ENCODE data around the gene SFTA2.
"Not testable (repeated sequence)": the region's sequence is repeated elsewhere in the genome, so short reads cannot be mapped to it uniquely, and the experiment has no call there.

SFTA2 gene

DNA sequence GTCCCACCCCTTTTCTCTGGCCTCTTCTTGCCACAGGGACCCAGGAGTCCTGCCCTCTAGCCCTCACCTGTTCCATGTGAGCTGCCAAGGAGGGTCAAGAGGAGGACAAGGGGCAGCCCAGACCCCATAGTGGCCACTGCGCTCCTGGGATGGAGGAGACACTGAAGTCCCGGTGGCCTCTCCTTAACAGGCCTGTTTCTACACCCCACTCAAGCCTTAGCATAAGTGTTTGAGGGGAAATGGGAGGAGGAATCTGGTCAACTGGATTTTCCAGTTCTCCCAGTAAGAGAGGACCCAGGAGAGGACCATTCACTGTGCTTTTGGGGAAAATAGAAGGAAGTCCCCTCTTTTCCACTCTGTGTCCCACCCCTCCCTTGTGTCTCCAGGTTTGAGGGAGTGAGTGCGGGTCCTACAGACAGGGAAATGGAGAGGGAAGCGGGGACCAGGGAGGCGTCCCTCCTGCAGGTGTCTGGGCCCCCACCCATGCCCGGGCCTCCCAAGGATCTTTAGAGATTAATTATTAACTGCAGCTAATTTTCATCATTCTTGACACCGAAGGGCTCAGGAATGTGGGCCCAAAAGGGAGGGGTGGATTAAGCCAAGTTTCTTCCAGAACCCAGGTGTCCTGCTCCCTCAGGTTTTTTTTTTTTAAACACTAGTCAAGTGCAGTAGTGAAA is at the start of gene SFTA2:
SFTA2 (minus strand) TSS at position 202 of the 677 bp plus-strand sequence; CDS start at position 128, 74 bp downstream.
- DNase-seq: no peak
- H3K9me3 Mint-ChIP-seq: peaks cover 0 to 12% of the 10 kb centered on the region in 2 donors
- H3K4me1 Mint-ChIP-seq: no peaks in the 10 kb centered on the region
- H3K27me3 Mint-ChIP-seq: peaks cover 6% of the 10 kb centered on the region
- no peak for ATAC-seq
- H3K4me3 Mint-ChIP-seq: no peak within 1 kb of the TSS
- no peak within 1 kb of the TSS for H3K27ac Mint-ChIP-seq

DNA sequence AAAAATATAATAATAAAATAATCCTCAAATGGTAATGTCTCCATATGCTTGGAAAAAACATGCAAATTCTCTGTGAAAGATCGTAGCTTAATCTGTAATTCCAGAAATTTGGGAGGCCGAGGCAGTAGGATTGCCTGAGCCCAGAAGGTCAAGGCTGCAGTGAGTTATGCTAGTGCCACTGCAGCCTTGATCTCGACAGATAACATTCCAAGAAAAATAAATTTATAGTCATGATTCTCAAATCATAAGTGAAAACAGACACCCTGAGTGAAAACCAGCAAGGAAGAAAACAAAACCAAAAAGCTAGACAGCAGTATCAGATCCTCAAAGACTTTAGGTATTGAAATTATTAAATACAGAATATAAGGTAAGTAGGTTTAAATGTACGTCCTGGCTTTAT is 47.7 kb upstream of the SFTA2 start:
- peaks cover 36% of the 10 kb centered on the region for H3K27me3 Mint-ChIP-seq
- no peak overlapping the region for H3K4me3 Mint-ChIP-seq
- no peak overlapping the region for H3K27ac Mint-ChIP-seq
- DNase-seq (no peak), ATAC-seq (no peak)
- H3K4me1 Mint-ChIP-seq: peaks cover 12% of the 10 kb centered on the region
- H3K9me3 Mint-ChIP-seq: no peaks in the 10 kb centered on the region

DNA sequence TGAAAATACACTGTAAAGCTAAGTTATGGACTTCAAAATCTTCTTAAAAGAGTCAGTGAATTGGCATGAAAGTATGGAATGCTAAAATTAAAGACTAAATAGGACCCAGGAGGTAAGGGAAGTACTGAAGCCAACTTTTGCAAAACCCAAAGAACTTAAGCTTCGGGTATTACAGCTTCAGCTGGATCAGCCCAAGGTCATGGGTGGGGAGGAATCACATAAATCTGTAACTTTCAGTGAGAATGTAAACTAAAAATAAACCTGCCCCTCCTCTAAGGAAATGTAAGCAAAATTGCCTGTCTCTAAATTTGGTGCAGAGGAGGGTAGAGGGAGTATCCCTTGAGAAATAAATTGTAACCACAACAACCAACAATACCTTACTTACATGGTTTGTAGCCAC is 47.2 kb upstream of the SFTA2 start:
- Mint-ChIP-seq H3K4me3 (no peak overlapping the region), H3K27me3 (peaks cover 36% of the 10 kb centered on the region), H3K9me3 (no peaks in the 10 kb centered on the region), H3K27ac (no peak overlapping the region), H3K4me1 (peaks cover 12% of the 10 kb centered on the region)
- ATAC-seq: no peak
- DNase-seq: no peak

DNA sequence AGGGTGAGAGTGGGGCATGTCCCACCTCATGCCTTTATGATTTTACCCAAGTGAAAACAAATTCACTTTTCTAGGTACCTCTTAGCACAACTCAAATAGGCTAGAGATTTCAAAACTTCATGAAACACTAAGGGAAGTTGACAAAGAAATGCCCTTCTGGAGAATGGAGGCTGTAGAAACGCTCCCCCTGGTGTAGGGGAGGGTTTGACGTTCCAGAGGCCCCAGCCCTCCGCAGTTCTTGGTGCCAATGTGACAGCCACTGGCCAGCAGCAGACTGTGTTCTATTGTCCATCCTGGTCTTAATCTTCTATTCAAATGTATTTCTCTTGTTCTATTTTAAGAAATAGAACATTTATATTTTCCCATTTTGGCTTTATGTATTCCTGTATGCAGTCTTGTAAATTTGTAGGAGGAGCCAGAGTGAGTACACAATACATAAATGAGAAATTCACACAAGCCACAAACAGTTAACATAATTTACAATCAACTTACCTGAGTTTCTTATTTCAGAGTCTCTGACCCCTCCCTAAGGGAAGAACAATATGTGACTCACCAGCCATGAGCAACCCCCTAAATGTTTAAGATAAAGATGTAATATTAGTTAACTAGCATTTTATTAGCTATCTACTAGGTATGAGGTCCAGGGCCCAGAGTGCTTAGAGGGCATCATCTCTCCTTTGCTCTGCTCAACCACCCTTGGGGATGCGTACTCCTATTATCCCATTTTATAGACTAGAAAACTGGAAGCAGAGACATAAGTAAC is 42.7 kb upstream of the SFTA2 start:
- no peak for ATAC-seq
- Mint-ChIP-seq H3K9me3 (no peaks in the 10 kb centered on the region), H3K4me3 (no peak overlapping the region), H3K27me3 (peaks cover 17% of the 10 kb centered on the region), H3K27ac (no peak overlapping the region), H3K4me1 (no peaks in the 10 kb centered on the region)
- no peak for DNase-seq

DNA sequence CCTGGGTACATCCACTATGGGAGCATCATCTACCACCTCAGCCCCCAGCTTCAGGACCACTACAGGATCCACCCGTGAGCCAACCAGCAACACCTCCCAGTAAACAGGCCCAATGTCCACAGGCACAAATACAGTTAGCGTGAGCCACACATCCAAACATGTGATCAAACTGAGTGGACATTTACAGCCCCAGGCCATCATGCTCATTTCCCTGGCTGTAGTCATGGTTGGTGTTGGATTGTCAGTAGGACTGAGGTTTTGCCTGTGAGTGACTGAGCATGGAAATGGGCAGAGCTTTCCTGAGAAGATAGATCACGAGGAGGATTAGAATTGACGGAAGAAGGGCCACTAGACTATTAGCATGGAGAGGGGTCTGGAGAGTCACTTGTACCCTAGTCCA is 40.8 kb upstream of the SFTA2 start:
- Mint-ChIP-seq H3K27ac (no peak overlapping the region), H3K27me3 (peaks cover 10% of the 10 kb centered on the region), H3K4me3 (no peak overlapping the region), H3K4me1 (no peaks in the 10 kb centered on the region), H3K9me3 (no peaks in the 10 kb centered on the region)
- DNase-seq (no peak), ATAC-seq (no peak)

DNA sequence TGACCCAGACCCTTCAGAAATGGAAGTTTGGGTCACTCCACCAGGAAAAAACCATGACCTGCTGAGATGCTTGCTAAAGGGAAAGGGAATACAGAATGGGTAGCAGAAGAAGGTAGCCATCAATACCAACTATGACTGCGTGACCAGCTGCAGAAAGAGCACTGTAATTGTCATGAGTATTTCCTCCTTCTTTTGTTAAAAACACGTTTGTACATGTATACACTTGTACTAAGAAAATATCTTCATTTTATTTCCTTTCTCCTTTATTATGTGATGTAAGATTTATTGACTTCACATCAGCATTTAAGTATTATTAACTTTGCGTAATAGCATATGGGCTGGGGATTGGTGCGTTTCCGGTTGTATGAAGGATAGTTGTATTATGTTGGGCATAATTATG is 39.0 kb upstream of the SFTA2 start:
- H3K4me3 Mint-ChIP-seq: no peak overlapping the region
- no peak for ATAC-seq
- no peak for DNase-seq
- H3K27ac Mint-ChIP-seq: no peak overlapping the region
- H3K4me1 Mint-ChIP-seq: peaks cover under 1% of the 10 kb centered on the region
- no peaks in the 10 kb centered on the region for H3K9me3 Mint-ChIP-seq
- peaks cover 16% of the 10 kb centered on the region for H3K27me3 Mint-ChIP-seq

DNA sequence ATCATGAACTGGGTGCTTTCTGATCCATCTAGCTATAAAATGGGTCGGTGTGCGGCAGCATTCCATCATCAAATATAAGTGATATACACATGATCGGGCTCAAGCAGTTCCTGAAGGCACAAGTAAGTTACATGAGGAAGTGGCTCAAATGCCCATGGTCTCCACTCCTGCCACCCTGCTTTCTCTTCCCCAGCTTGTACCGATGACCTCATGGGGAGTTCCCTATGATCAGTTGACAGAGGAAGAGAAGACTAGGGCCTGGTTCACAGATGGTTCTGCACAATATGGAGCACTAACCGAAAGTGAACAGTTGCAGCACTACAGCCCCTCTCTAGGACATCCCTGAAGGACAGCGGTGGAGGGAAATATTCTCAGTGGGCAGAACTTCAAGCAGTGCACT is 37.2 kb upstream of the SFTA2 start:
- peaks cover 34% of the 10 kb centered on the region for H3K27me3 Mint-ChIP-seq
- H3K27ac Mint-ChIP-seq: peak overlapping the region in 1 of 2 donors; percentile 7
- peaks cover 18% of the 10 kb centered on the region for H3K4me1 Mint-ChIP-seq
- not testable (repeated sequence) for H3K4me3 Mint-ChIP-seq, H3K9me3 Mint-ChIP-seq, ATAC-seq, DNase-seq

DNA sequence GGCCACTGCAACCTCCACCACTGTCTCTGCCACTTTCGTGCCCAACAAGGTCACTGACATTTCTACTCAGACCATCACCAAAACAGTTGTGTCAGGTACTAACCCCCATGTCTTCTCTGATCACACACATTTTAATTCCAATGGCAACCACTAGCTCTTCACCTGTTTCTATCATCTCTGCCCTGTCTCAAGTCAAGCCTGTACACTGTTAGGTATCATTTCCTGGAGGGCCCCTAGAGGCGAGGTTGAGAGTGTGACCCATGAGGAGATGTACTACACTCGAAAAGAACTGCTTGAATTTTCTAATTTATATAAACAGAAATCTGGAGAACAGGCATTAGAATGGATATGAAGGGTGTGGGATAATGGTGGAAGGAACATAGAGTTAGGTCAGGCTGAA is 34.2 kb upstream of the SFTA2 start:
- Mint-ChIP-seq H3K27ac (no peak overlapping the region), H3K4me1 (peaks cover 21% of the 10 kb centered on the region), H3K9me3 (no peaks in the 10 kb centered on the region), H3K4me3 (no peak overlapping the region), H3K27me3 (peaks cover 28% of the 10 kb centered on the region)
- DNase-seq (no peak), ATAC-seq (no peak)

DNA sequence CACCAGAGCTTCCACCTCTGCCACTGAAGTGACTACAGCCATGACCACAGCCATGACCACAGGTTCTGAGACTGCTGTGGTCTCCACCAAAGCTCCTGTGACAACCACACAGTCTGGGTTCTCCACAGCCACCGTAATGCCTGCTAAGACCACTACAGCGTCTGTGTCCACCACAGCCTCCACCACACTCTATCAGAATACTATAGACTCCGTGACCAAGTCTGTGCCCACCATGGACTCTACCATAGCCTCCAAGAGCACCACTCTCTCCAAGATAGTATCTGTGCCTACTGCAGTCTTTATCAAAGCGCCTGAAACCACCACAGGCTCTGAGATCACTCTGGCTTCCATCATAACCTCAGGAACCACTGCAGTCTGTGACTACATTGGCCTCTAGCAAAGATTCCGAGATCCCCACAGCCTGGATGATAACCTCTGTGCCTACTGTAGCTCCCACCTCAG is 33.2 kb upstream of the SFTA2 start:
- DNase-seq (peak; percentile 10 to 23), ATAC-seq (peak; percentile 65)
- H3K4me1 Mint-ChIP-seq: peaks cover 21% of the 10 kb centered on the region
- H3K9me3 Mint-ChIP-seq: no peaks in the 10 kb centered on the region
- no peak overlapping the region for H3K4me3 Mint-ChIP-seq
- H3K27ac Mint-ChIP-seq: no peak overlapping the region
- peaks cover 28% of the 10 kb centered on the region for H3K27me3 Mint-ChIP-seq

DNA sequence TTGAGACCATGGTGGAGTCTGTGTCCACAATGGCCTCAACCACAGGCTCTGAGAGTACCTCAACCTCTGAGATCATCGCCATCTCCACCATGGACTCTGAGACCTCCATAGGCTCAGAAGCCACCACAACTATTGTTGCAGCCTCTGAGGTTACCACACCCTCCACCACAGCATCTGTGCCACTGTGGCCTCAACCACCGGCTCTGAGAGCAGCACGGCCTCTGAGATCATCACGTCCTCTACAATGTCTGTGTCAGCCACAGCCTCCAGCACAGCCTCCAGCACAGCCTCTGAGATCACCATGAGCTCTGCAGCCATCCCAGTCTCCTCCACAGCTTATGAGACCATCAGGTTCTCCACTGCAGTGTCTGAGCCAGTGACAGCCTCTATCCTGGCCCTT is 32.1 kb upstream of the SFTA2 start:
- peaks cover 21% of the 10 kb centered on the region for H3K4me1 Mint-ChIP-seq
- no peak overlapping the region for H3K27ac Mint-ChIP-seq
- peaks cover 34% of the 10 kb centered on the region for H3K27me3 Mint-ChIP-seq
- no peak overlapping the region for H3K4me3 Mint-ChIP-seq
- DNase-seq: peak; percentile 32 to 52
- ATAC-seq: peak; percentile 80
- H3K9me3 Mint-ChIP-seq: no peaks in the 10 kb centered on the region

DNA sequence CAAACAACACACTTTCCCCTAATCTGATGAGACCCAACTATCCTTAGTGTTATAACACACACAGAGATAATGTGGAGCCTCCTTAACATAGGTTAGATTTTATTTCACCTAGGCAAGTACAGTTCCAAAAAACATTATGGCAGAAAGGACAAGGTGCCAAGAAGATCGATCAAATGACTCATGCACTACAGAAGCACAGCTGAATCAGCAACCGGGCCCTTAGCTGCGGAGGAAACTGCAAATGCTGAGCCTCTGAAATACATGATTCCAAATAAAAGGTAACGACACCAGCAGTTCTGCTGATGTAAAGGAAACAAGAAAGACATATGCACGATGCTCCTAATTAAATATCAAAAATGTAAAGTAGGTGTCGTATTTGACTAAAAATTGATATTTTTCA is 31.7 kb upstream of the SFTA2 start:
- ATAC-seq (no peak), DNase-seq (no peak)
- Mint-ChIP-seq H3K4me1 (peaks cover 21% of the 10 kb centered on the region), H3K27me3 (peaks cover 38% of the 10 kb centered on the region), H3K9me3 (no peaks in the 10 kb centered on the region), H3K4me3 (no peak overlapping the region), H3K27ac (no peak overlapping the region)

DNA sequence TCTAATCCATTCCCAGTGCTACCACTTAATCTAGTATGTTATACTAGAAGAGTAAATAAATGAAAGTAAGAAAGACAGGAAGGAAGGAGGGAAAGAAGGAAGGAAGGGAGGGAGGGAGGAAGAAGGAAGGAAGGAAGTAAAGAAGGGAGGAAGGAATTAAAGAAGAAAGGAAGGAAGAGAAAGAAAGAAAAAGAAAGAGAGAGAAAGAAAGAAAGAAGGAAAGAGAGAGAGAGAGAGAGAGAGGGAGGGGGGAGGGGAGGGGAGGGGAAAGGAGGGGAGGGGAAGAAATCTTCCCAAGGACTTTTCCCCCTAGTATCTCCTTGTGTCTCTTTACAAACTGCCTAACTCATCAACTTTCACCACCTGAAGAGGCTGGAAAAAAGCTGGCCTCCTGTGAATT is 30.7 kb upstream of the SFTA2 start:
- ATAC-seq (no peak), DNase-seq (no peak)
- peaks cover 38% of the 10 kb centered on the region for H3K27me3 Mint-ChIP-seq
- no peak overlapping the region for H3K27ac Mint-ChIP-seq
- no peaks in the 10 kb centered on the region for H3K9me3 Mint-ChIP-seq
- H3K4me3 Mint-ChIP-seq: no peak overlapping the region
- H3K4me1 Mint-ChIP-seq: peaks cover 21% of the 10 kb centered on the region

DNA sequence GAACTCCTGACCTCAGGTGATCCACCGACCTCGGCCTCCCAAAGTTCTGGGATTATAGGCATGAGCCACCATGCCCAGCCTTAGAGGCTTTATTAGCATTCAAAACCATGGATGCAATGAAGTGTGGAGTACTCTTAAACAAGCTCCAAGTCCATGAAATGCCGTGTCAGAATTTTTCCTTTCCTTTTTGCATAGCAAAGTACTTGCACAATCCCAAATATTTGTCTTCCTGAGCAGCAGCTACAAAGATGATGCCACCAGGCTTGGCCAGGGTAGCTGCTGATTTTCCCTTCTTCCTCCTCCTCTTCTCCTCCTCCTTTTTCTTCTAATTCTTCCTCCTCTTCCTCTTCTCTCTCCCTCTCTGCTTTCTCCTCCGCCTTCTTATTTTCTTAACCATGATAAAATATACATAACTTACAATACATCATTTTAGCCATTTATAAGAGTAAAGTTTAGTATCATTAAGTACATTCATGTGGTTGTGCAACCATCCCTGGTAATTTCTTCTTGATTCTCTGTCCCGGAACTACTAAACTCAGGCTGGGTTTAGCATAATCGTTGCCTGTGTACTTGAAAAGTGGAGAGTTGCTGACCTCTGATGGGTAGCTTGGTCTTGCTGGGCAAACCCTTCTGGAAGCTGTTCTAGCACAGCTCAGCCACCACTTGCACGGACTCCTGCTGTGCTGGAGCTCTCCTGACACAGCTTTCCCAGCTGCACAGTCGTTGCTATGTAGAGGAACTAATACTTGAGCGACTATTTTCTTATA is 29.1 kb upstream of the SFTA2 start:
- no peak overlapping the region for H3K4me3 Mint-ChIP-seq
- no peak overlapping the region for H3K27ac Mint-ChIP-seq
- DNase-seq (no peak), ATAC-seq (no peak)
- peaks cover 21% of the 10 kb centered on the region for H3K4me1 Mint-ChIP-seq
- no peaks in the 10 kb centered on the region for H3K9me3 Mint-ChIP-seq
- H3K27me3 Mint-ChIP-seq: peaks cover 38% of the 10 kb centered on the region

DNA sequence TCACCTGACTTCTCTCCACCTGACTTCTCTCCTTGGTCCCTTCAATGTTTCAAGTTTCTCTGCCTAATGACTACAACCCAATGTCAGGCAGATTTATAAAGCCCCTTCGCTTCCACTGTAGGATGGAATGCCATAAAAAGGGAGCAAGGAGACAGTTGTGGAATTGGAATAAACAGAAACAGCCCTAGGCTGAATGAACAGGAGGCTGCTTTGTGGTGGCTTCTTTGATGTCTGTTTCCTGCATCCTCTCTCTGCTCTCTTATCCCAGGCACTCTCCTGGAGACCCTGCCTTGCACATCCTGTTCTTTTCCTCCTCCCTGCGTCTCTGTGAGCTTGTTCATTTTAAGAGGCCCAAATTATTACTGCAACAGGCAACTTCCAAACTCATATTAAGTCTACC is 25.7 kb upstream of the SFTA2 start:
- Mint-ChIP-seq H3K9me3 (no peaks in the 10 kb centered on the region), H3K27ac (no peak overlapping the region), H3K27me3 (peaks cover 32% of the 10 kb centered on the region), H3K4me1 (peaks cover 10% of the 10 kb centered on the region), H3K4me3 (no peak overlapping the region)
- no peak for ATAC-seq
- DNase-seq: no peak

DNA sequence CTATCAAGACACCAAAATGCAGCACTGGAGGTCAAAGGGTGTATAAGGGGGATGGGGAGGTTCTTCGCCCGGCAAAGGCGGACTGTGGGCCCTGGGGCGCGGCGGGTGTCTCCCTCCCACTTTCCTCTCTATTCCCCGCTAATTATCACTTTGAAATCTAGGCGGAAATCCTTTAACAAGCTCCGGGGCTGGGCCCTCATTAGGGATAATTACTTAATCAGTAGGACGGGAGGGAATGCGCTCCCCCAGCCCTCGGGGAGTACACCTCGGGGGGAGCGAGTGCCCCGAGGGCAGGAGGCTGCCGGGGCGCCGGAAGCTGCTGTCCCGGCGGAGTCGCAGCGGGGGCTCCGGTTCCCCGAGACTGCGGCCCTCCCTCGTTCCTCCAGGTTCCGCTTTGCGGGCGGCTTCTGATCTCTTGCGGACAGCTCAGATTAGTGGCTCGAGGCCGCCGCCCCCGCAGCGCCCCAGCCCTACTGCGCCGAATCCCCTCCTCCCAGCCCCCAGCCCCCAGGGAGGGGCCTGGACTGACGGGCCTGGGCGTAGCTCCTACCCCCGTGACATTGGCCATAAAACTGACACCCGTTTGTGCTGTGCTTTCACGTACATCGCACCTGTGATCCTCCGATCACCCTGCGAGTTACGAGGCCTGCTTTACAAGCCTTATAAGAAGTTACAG is 23.5 kb upstream of the SFTA2 start:
- H3K9me3 Mint-ChIP-seq: peaks cover 13 to 15% of the 10 kb centered on the region in 2 donors
- ATAC-seq: peak; percentile 88
- peak; percentile 83 to 85 for DNase-seq
- H3K27ac Mint-ChIP-seq: peak overlapping the region; percentile 86 to 94
- H3K4me3 Mint-ChIP-seq: peak overlapping the region; percentile 80 to 83
- peaks cover 26% of the 10 kb centered on the region for H3K4me1 Mint-ChIP-seq
- H3K27me3 Mint-ChIP-seq: peaks cover 54% of the 10 kb centered on the region

Measured in stimulated activated naive CD8-positive, alpha-beta T cell treated with anti-CD3 and anti-CD28 coated beads, Interleukin-15, amount 100 ng/mL, for 72 hours (primary cell).